Neural cell (in vitro differentiated cells): ENCODE data around the gene MRC2. TPM values are rescaled to one million over a fixed set of nuclear protein-coding genes. Genes with fewer than 3 reads are reported as not detected.

ENCODE experiments used
- polyA plus RNA-seq: library from polyadenylated mRNA; depleted of rRNA; stranded (reverse); fragments of >200 nt; gene quantifications from 2 replicates; pipeline ENCODE4 v1.2.3, GENCODE V29; 2014
- small RNA-seq, 3 experiments: library from RNA; depleted of rRNA; stranded (forward); fragments of <200 nt; gene quantifications; one replicate each; pipeline ENCODE3, GENCODE V24; 2012

MRC2 gene
- polyA plus RNA-seq, 1 donor from 2014 or later = 0.36 TPM

Small RNA genes lying within 50 kb of the gene (small RNA-seq; reads per million reads assigned to genes)
- 0 to 1.2 (median 0) reads per million in 3 experiments for gene RF00019
- 0 reads per million in 3 experiments for gene RNU6-446P

Other genes with a start within 250 kb of the MRC2 start
- not detected in 2 replicates for gene EFCAB3, start 247.1 kb upstream of the MRC2 start, polyA plus RNA-seq
- gene METTL2A, start 203.8 kb upstream of the MRC2 start, polyA plus RNA-seq = 18.7 and 25.7 TPM in 2 replicates
- 63.9 and 65.2 TPM in 2 replicates for gene TLK2, start 148.8 kb upstream of the MRC2 start, polyA plus RNA-seq
- gene MARCHF10, start 180.6 kb downstream of the MRC2 start, polyA plus RNA-seq = 0.27 and 1.7 TPM in 2 replicates